Effector memory CD4-positive, alpha-beta T cell (primary cell): ENCODE results near the gene ACTR1B.
"Not testable (repeated sequence)": the region's sequence is repeated elsewhere in the genome, so short reads cannot be mapped to it uniquely, and the experiment has no call there.

ENCODE experiments used
- DNase-seq, 3 donors: peaks; one replicate each; pipeline ENCODE4 v3.0.0-alpha.2; 2020
- H3K27ac ChIP-seq: 2 replicates; pipeline ENCODE4 v1.7.0; 2013; ENCODE audit warnings: mild to moderate bottlenecking, low read length, moderate library complexity; ENCODE audit not compliant: insufficient read depth, poor library complexity, severe bottlenecking
- H3K27me3 ChIP-seq: replicated peaks from 2 replicates; pipeline ENCODE4 v1.7.0; 2013; ENCODE audit warnings: mild to moderate bottlenecking, low read length; ENCODE audit not compliant: insufficient read depth, control insufficient read depth, poor library complexity, severe bottlenecking
- H3K36me3 ChIP-seq: 2 replicates; pipeline ENCODE4 v1.7.0; 2013; ENCODE audit warnings: mild to moderate bottlenecking, low read length, moderate library complexity; ENCODE audit not compliant: control insufficient read depth, insufficient read depth
- H3K4me1 ChIP-seq: 2 replicates; pipeline ENCODE4 v1.7.0; 2013; ENCODE audit warnings: low read length, mild to moderate bottlenecking; ENCODE audit not compliant: control insufficient read depth, insufficient read depth, poor library complexity, severe bottlenecking
- H3K4me3 ChIP-seq: 2 replicates; pipeline ENCODE4 v1.7.0; 2013; ENCODE audit warnings: low read length, low read depth, mild to moderate bottlenecking; ENCODE audit not compliant: insufficient read depth, poor library complexity, severe bottlenecking
- H3K9me3 ChIP-seq: 2 replicates; pipeline ENCODE4 v1.7.0; 2013; ENCODE audit warnings: mild to moderate bottlenecking, low read length, moderate library complexity; ENCODE audit not compliant: control insufficient read depth

ACTR1B gene

GRCh38 chr2:97691166-97691565 lies 27.3 kb upstream of the ACTR1B start:
- no peak overlapping the region for H3K4me3 ChIP-seq
- no peaks in the 10 kb centered on the region for H3K4me1 ChIP-seq
- DNase-seq: no peak
- no peaks in the 10 kb centered on the region for H3K27me3 ChIP-seq
- no peak overlapping the region for H3K27ac ChIP-seq
- H3K36me3 ChIP-seq: no peaks in the 10 kb centered on the region
- no peaks in the 10 kb centered on the region for H3K9me3 ChIP-seq

- DNase-seq: no peak
- H3K9me3 ChIP-seq: no peaks in the 10 kb centered on the region
Observed at GRCh38 chr2:97688062-97688827, 24.4 kb upstream of the ACTR1B start.

GRCh38 chr2:97687235-97687634 lies 23.4 kb upstream of the ACTR1B start:
- not testable (repeated sequence) for H3K36me3 ChIP-seq, H3K4me1 ChIP-seq, H3K9me3 ChIP-seq, H3K27me3 ChIP-seq, H3K4me3 ChIP-seq, H3K27ac ChIP-seq, DNase-seq

More at GRCh38 chr2:97688062-97688827, 24.4 kb upstream of the ACTR1B start:
- no peak overlapping the region for H3K27ac ChIP-seq
- no peaks in the 10 kb centered on the region for H3K27me3 ChIP-seq
- H3K36me3 ChIP-seq: no peaks in the 10 kb centered on the region
- no peaks in the 10 kb centered on the region for H3K4me1 ChIP-seq
- H3K4me3 ChIP-seq: no peak overlapping the region

GRCh38 chr2:97678298-97678697 lies 14.5 kb upstream of the ACTR1B start:
- no peak overlapping the region for H3K4me3 ChIP-seq
- H3K27ac ChIP-seq: no peak overlapping the region
- H3K9me3 ChIP-seq: no peaks in the 10 kb centered on the region
- DNase-seq: no peak
- H3K27me3 ChIP-seq: no peaks in the 10 kb centered on the region
- no peaks in the 10 kb centered on the region for H3K36me3 ChIP-seq
- H3K4me1 ChIP-seq: no peaks in the 10 kb centered on the region

GRCh38 chr2:97677480-97677879 lies 13.6 kb upstream of the ACTR1B start:
- no peaks in the 10 kb centered on the region for H3K27me3 ChIP-seq
- no peak overlapping the region for H3K4me3 ChIP-seq
- no peaks in the 10 kb centered on the region for H3K4me1 ChIP-seq
- no peaks in the 10 kb centered on the region for H3K36me3 ChIP-seq
- no peaks in the 10 kb centered on the region for H3K9me3 ChIP-seq
- no peak for DNase-seq
- no peak overlapping the region for H3K27ac ChIP-seq

GRCh38 chr2:97676620-97677019 lies 12.8 kb upstream of the ACTR1B start:
- Histone ChIP-seq H3K9me3 (no peaks in the 10 kb centered on the region), H3K4me3 (no peak overlapping the region)
- DNase-seq: no peak

GRCh38 chr2:97675430-97676113 lies 11.7 kb upstream of the ACTR1B start:
- H3K36me3 ChIP-seq: no peaks in the 10 kb centered on the region
- no peak overlapping the region for H3K27ac ChIP-seq
- no peaks in the 10 kb centered on the region for H3K4me1 ChIP-seq
- H3K9me3 ChIP-seq: no peaks in the 10 kb centered on the region
- no peaks in the 10 kb centered on the region for H3K27me3 ChIP-seq
- no peak overlapping the region for H3K4me3 ChIP-seq
- DNase-seq: no peak

More at GRCh38 chr2:97676620-97677019, 12.8 kb upstream of the ACTR1B start:
- Histone ChIP-seq H3K27me3 (no peaks in the 10 kb centered on the region), H3K27ac (no peak overlapping the region), H3K4me1 (no peaks in the 10 kb centered on the region), H3K36me3 (no peaks in the 10 kb centered on the region)

- no peak for DNase-seq
- Histone ChIP-seq H3K36me3 (no peaks in the 10 kb centered on the region), H3K9me3 (no peaks in the 10 kb centered on the region), H3K27me3 (no peaks in the 10 kb centered on the region), H3K4me3 (no peak overlapping the region), H3K27ac (no peak overlapping the region), H3K4me1 (no peaks in the 10 kb centered on the region)
Observed at GRCh38 chr2:97673915-97674283, 10.1 kb upstream of the ACTR1B start.

- Histone ChIP-seq H3K27me3 (no peaks in the 10 kb centered on the region), H3K9me3 (no peaks in the 10 kb centered on the region), H3K27ac (no peak overlapping the region), H3K4me3 (no peak overlapping the region), H3K4me1 (no peaks in the 10 kb centered on the region), H3K36me3 (no peaks in the 10 kb centered on the region)
- DNase-seq: no peak
Observed at GRCh38 chr2:97673182-97673914, 9.5 kb upstream of the ACTR1B start.

GRCh38 chr2:97672606-97673140 lies 8.8 kb upstream of the ACTR1B start:
- not testable (repeated sequence) for H3K27me3 ChIP-seq, H3K4me3 ChIP-seq, H3K36me3 ChIP-seq, H3K9me3 ChIP-seq, DNase-seq, H3K4me1 ChIP-seq, H3K27ac ChIP-seq
